Stimulated activated CD4-positive, alpha-beta T cell treated with anti-CD3 and anti-CD28 coated beads, Interleukin-2, amount 100 ng/mL, for 24 hours (primary cell): Measurements from ENCODE around the gene KRTAP5-11.
A peak's percentile ranks its signal among the peaks of the same experiment; 100 is the strongest.
"Not testable (repeated sequence)": the region's sequence is repeated elsewhere in the genome, so short reads cannot be mapped to it uniquely, and the experiment has no call there.

Experiments used
- DNase-seq, 2 donors: peaks; one replicate each; pipeline ENCODE4 v3.0.0-alpha.2; 2020

Gene KRTAP5-11

GRCh38 chr11:71554996-71555395 lies 27.7 kb downstream of the KRTAP5-11 start:
- no peak for DNase-seq

- no peak for DNase-seq
Observed at GRCh38 chr11:71551711-71552110, 31.0 kb downstream of the KRTAP5-11 start.

- no peak for DNase-seq
Observed at GRCh38 chr11:71548716-71549151, 33.9 kb downstream of the KRTAP5-11 start.

GRCh38 chr11:71548120-71548519 lies 34.6 kb downstream of the KRTAP5-11 start, which contains the start of gene KRTAP5-9:
KRTAP5-9 (plus strand) TSS chr11:71548420; CDS start chr11:71548658, 238 bp downstream.
- no peak for DNase-seq

- DNase-seq = no peak
Observed at GRCh38 chr11:71545405-71545966, 37.2 kb downstream of the KRTAP5-11 start.

- no peak for DNase-seq
Observed at GRCh38 chr11:71544525-71545214, 38.0 kb downstream of the KRTAP5-11 start.

GRCh38 chr11:71543866-71544265 lies 38.8 kb downstream of the KRTAP5-11 start:
- no peak for DNase-seq

- peak in 1 of 2 donors; percentile 4 for DNase-seq
Observed at GRCh38 chr11:71542879-71543777, 39.5 kb downstream of the KRTAP5-11 start.

GRCh38 chr11:71542382-71542781 lies 40.3 kb downstream of the KRTAP5-11 start:
- no peak for DNase-seq

- DNase-seq = not testable (repeated sequence)
Observed at GRCh38 chr11:71540521-71541304, 42.0 kb downstream of the KRTAP5-11 start.

GRCh38 chr11:71539971-71540370 lies 42.7 kb downstream of the KRTAP5-11 start:
- not testable (repeated sequence) for DNase-seq

GRCh38 chr11:71539017-71539416 lies 43.7 kb downstream of the KRTAP5-11 start:
- DNase-seq = no peak

- DNase-seq = no peak
Observed at GRCh38 chr11:71538666-71538990, 44.0 kb downstream of the KRTAP5-11 start.

- not testable (repeated sequence) for DNase-seq
Observed at GRCh38 chr11:71537977-71538665, 44.6 kb downstream of the KRTAP5-11 start, which contains the start of gene KRTAP5-8. KRTAP5-8 (plus strand) TSS chr11:71538025; CDS start chr11:71538056, 31 bp downstream.

- no peak for DNase-seq
Observed at GRCh38 chr11:71537537-71537936, 45.1 kb downstream of the KRTAP5-11 start.

- DNase-seq = no peak
Observed at GRCh38 chr11:71535825-71536224, 46.9 kb downstream of the KRTAP5-11 start.

- DNase-seq = not testable (repeated sequence)
Observed at GRCh38 chr11:71534711-71535608, 47.7 kb downstream of the KRTAP5-11 start.

- DNase-seq = no peak
Observed at GRCh38 chr11:71532036-71532610, 50.6 kb downstream of the KRTAP5-11 start.
